Right renal cortex interstitium (tissue), 3 donors: ENCODE measurements around the gene A2M. TPM values are rescaled to one million over a fixed set of nuclear protein-coding genes. Genes with fewer than 3 reads are reported as not detected.

ENCODE experiments used
- DNase-seq, 3 donors: peaks; one replicate each; pipeline ENCODE4 v3.0.0-alpha.2; 2013; ENCODE audit warnings: low read depth in 3 of 3, low spot score in 2 of 3
- polyA plus RNA-seq, 3 donors: library from polyadenylated mRNA; unstranded; fragments of 120-200 nt; gene quantifications; one replicate each; pipeline ENCODE4 v1.2.1, GENCODE V29; 2013; ENCODE audit not compliant: insufficient read length in 3 of 3

The A2M gene
- polyA plus RNA-seq, 3 donors, result 259 to 265 (median 260) TPM

DNA sequence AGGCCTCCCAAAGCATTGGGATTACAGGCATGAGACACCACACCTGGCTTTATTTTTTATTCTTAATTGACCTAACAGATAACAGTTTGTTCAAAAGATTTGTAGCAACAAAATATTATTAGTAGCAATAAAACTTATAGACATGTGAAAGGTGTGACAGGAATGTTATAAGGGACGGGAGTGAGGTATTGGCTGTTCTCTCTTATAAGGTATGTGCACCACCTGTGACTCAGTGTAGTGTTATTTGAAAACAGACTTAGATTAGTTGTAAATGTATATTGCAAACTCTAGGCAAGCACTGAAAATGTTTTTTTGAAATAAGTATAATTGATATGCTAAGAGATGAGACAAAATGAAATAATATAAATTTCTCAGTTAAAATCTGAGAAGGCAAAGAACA, 68.6 kb downstream of the A2M start:
- DNase-seq, result no peak

DNA sequence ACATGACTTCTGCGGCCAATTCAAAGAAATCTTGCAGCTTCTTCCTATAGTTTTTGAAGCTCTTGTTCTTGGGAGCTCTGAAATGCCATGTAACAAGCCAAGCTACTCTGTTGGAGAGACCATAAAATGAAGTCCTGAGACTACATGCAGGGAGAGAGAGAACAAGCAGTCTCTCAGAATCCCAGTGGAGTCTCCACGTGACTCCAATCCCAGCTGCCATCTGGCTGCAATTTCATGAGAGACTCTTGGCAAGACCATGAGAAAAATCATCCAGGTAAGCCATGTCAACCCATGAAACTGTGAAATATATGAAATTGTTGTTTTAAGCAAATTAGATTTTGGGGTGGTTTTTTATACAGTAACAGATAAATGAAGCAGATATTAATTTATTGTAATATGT, 72.0 kb downstream of the A2M start:
- no peak for DNase-seq

DNA sequence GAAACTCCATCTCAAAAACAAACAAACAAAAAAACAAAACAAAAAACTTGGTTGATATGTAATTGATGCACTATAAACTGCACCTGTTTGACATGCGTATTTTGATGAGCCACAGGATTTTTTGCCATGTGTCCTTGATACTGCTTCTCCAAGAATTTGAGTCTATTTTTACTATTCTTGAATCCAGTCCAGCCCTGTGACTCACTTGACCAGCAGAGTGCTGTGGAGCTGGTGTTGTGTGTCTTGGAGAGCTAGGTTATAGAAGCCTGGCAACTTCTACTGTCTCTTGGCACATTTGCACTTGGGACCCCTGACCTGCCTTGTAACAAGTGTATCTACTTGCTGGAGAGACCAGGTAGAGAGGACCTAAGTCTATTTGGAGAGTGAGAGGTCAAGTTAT, 74.4 kb downstream of the A2M start:
- DNase-seq, result no peak

DNA sequence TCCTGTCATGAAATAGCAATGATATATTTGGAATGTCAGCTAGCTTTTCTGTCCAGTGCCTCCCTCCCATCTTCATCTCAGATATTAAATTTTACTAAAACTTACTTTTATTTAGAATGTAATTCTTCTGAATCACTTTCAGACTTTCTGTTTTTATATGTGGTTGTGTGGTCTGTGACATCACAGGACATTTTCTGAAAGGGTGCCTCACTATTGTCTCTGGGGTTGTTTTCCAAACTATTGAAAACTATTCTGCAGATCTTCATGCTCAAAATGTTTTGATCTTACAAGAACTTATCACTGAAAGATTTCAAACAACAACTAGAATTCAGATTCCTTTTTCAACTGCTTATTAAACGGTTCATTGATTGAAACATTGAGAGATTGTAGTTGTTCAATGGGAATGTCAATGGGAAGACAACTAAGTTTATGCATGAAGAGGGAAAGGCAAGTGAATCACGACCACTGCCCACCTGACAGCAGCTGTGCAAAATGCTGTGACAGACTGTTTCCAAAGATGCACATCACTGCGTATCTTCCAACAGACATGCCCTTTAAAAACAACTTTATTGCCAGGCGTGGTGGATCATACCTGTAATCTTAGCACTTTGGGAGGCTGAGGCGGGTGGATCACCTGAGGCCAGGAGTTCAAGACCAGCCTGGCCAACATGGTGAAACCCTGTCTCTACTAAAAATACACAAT, 75.1 kb downstream of the A2M start:
- DNase-seq, result no peak

DNA sequence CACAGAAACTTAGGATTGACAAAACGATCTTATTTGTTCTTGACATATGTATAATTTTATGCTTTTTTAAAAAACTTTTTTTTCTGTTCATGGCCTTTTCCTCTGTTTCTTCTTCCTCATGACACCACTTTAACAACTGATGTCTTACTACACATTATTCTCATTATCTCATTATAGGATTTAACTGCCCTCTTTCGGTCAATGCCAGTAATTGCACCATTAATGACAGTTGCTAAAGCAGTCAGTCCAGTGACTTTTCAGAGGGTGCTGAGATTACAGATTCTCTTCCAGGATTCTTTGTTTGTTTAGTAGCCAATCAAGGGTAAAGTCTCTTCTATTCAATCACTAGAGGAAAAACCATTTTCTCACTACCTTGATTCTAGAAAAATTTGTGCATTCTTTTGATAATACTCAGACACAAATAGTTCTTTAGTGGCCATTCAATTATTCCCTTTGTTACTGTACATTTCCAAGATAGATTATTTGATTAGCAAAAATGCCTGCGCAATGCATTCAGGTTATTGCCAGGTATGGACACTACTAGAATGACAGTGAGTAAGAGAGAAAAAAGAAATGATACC, 76.2 kb downstream of the A2M start:
- peak; percentile 2 to 19 (median 12) for DNase-seq

DNA sequence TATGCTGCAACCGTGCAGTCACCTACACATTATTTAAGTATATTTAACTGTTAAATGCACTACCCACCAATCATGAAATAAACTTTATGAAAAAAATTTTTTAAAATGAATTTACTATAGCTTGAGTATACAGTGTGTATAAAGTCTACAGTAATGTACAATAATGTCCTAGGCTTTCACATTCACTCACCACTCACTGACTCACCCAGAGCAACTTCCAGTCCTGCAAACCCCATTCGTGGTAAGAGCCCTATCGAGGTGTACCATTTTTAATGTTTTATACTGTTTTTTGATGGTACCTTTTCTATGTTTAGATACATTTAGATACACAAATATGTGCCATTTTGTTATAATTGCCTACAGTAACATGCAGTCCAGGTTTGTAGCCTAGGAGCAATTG, 78.3 kb downstream of the A2M start:
- no peak for DNase-seq

DNA sequence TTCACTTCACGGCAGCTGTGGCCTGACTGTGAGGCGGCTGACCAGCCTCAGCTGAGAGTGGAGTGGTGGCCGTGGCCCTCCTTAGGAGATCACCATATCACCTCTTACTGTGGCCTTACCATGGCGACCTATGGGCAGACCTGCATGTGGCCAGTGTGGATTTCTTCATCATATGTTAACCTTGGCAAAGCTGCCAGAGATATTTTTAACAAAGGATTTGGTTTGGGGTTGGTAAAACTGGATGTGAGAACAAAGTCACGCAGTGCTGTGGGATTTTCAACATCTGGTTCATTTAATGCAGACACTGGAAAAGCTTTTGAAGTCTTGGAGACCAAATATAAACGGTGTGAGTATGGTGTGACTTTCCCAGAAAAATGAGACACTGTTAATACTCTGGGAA, 79.5 kb downstream of the A2M start:
- no peak for DNase-seq

DNA sequence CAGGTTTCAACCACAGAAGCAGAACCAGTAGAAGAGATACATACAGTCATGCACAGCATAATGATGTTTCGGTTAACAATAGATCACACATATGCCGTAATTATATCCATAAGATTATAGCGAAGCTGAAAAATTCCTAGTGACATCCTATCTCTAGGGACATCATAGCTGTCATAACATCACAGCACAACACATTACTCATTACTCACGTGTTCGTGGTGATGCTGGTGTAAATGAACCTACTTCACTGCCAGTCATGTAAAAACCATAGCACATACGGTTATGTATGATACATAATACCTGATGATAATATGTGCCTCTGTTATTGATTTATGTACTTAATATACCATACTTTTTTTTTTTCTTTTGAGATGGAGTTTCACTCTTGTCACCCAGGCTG, 81.6 kb downstream of the A2M start:
- no peak for DNase-seq

DNA sequence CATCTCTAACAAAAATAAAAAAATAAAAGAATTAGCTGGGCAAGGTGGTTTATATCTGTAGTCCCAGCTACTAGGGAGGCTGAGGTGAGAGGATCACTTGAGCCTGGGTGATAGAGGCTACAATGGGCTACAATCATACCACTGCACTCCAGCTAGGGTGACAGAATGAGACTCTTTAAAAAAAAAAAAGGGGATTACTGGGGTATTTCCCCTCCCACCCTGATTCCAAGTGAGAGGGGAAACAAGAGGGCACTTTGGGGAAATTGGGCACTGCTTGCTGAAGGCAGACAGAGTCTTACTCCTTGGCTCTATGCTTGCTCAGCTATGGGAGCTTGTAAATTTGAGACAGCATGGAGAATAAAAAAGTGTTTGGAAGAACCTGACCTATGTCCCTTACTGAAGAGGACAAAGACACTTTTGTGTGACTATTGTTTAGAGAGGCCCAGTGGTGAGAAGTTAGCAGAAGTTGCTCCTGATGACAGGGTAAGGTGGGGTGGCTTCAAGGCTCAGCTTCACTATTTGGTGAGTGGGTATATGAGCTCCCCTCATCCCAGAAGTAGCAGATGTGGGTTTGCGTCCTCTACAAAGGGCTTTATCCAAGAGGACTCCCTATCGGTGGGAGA, 82.3 kb downstream of the A2M start:
- DNase-seq, result no peak

DNA sequence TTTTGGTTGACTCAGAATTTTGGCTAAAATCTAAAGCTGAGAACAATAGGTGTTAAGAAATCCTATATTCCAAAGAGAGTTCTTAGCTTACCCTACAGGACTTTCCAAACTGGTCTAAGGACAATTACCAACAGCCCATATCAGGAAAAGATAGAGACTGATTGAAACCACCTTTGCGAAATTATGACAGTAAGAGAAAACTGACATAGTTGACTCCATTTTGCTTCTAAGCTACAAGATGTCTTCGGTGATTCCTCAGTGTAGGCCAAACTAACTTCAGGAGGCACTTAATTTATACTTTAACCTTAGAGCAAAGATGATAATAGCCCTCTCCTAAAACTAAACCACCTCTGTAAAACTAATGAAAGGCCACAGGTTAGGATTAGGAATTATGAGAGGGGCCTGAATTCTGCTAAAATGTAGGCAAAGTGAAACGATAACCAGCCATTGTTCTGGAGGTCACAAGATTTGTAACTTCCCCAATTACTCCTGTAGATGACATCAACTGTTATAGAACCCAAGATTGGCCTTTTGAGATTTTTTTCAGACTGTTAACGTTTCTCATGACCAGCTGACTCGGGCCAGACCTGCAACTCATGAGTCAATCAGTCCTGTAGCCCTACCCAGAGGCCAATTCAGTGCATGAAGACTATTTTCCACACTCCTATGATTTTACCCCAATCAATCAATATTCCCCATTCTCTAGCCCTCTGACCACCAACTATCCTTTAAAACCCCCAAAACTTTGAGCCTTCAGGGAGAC, 83.3 kb downstream of the A2M start:
- no peak for DNase-seq

DNA sequence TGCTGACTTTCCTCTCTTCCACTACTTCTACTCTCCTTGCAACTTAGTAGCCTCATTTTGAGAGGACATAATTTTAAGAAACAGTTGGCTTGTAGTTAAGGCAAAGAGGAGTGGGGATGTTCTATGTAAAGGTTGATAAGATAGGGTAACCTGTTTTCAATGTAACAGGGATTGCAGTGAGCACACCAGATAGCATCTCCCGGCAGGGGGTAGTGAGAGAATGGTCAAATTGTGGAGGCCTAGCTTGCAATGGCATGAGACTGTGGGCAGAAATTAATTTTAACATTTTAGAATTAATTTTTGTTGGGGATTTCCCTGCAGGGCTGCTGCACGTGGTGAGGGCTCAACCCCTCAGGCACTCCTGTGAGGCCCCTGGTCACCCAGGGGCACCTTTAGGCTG, 84.9 kb downstream of the A2M start:
- no peak for DNase-seq

DNA sequence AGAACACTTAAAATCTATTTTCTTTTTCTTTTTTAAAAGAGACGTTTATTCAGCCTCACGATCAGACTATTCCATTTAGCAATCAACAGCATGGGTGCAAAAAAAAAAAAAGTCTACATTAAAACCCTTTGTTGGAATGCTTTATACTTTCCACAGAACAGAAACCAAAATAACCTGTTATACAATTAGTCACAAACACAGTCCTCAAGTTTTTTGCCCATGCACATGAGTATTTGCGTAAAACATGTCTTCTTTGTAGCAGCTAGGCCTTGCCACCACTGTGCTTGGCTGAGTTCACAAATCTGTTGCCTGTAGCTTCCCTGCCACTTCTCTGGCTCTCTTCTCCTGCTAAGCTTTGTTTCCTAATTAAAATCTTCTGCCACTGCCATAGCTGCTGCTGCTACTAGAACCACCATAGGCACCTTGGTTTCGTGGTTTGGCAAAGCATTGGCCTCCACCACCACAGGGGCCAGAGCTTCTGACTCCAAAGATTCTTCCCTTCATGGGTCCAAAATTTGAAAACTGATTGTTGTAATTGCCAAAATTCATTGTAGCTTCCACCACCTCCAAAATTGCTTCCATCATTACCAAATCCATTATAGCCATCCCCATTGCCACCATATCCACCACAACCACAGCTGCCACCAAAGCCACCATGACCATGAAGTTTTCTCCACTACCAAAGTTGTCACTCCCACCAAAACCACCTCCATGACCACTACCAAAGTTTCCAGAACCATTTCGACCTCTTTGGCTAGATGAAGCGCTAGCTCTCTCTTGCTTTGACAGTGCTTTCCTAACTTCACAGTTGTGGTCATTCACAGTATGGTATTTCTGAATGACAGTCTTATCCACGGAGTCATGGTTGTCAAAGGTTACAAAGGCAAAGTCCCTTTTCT, 88.3 kb downstream of the A2M start:
- DNase-seq, result no peak

DNA sequence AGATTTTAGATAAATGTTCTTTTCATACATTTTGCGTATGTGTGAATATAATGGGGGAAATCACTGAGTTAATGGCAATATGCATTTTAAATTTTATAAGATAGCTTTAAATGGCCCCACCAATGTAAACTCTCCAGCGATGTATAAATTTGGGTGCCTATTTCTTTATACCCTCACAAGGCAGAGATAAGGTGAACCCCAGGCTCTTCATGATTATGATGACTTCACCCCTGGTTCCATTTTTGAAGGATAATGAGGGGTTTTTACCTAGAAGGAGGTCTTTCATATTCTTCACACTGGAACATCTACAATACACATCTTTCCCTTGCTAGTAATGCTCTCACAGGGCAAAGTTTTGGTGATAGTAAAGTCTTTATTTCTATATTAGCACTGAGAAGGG, 91.2 kb downstream of the A2M start:
- no peak for DNase-seq

DNA sequence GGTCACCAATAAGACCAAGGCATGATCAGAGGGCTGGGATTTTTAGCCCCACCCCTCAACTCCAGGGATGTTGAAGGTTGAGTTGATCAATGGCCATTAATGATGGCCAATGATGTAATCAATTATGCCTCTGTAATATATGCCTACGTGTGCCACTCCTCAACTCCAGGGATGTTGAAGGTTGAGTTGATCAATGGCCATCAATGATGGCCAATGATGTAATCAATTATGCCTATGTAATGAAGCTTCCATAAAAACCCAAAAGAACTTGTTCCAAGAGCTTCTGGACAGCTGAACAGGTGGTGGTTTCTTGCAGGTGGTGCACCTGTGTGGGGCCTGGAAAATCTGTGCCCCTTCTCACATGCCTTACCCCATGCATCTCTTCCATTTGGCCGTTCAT, 93.1 kb downstream of the A2M start:
- no peak for DNase-seq

Other genes with a start within 250 kb of the A2M start
- 10 to 100 TPM; 61.1 to 71.4 (median 63.3) TPM for gene PHC1, start 201.4 kb downstream of the A2M start, polyA plus RNA-seq
- gene M6PR, start 166.3 kb downstream of the A2M start, polyA plus RNA-seq, result 100 to 1,000 TPM; 228 to 237 (median 229) TPM
- 1 to 10 TPM; 2.0 to 3.0 (median 2.8) TPM for gene KLRG1, start 126.4 kb downstream of the A2M start, polyA plus RNA-seq
- under 1 TPM; 0.47 to 0.68 (median 0.60) TPM for gene PZP, start 92.5 kb upstream of the A2M start, polyA plus RNA-seq